ENCODE data around the gene ASCL5.

DNA sequence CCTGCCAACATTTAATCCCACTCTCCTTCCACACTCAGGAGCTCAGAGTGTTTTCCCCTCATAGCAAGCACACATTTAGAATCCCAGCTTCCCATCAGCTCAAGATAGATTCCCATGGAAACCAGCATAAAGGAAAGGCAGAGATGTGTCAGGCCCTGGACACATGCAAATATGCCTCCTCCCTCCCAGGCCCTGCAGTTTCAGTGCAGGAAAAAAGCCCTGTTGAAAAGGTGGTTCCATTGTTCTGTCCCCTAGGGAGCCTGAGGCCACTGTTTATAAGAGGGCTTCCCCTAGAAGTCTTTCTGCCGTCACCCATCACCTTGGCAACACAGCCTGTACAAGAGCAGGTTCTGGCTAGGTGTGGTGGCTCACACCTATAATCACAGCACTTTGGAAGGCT lies 18.4 kb downstream of the ASCL5 start:
- TF ChIP-seq SREBF2 (IDR thresholded peaks at IDR 0.05; ENCODE audit: low read length) (no peak), EZH2 (IDR thresholded peaks at IDR 0.05; ENCODE audit: borderline replicate concordance, control insufficient read depth, low read depth, low read length) (no peak)
